ENCODE results near the gene FAM200B.
"Not testable (repeated sequence)": the region's sequence is repeated elsewhere in the genome, so short reads cannot be mapped to it uniquely, and the experiment has no call there.

Gene FAM200B

GRCh38 chr4:15718465-15718864, 36.8 kb downstream of the FAM200B start:
- TF ChIP-seq CTCF (IDR thresholded peaks at IDR 0.05; ENCODE audit: low read depth, low read length), result no peak
- DNase-seq (ENCODE audit: extremely low read depth, low read depth), result no peak

GRCh38 chr4:15718959-15719358, 37.3 kb downstream of the FAM200B start:
- no peak for TF ChIP-seq CTCF (IDR thresholded peaks at IDR 0.05; ENCODE audit: low read depth, low read length)
- DNase-seq (ENCODE audit: extremely low read depth, low read depth), result no peak

- no peak for DNase-seq (ENCODE audit: extremely low read depth, low read depth)
- TF ChIP-seq CTCF (IDR thresholded peaks at IDR 0.05; ENCODE audit: low read depth, low read length), result no peak
Measured at GRCh38 chr4:15719506-15719905, 37.9 kb downstream of the FAM200B start.

GRCh38 chr4:15720851-15721250, 39.2 kb downstream of the FAM200B start:
- TF ChIP-seq CTCF (IDR thresholded peaks at IDR 0.05; ENCODE audit: low read depth, low read length), result no peak
- DNase-seq (ENCODE audit: extremely low read depth, low read depth), result no peak

- no peak for TF ChIP-seq CTCF (IDR thresholded peaks at IDR 0.05; ENCODE audit: low read depth, low read length)
- no peak for DNase-seq (ENCODE audit: extremely low read depth, low read depth)
Measured at GRCh38 chr4:15725608-15726007, 44.0 kb downstream of the FAM200B start.

- DNase-seq (ENCODE audit: extremely low read depth, low read depth), result no peak
- TF ChIP-seq CTCF (IDR thresholded peaks at IDR 0.05; ENCODE audit: low read depth, low read length), result peak; percentile 74
Measured at GRCh38 chr4:15729910-15730533, 48.4 kb downstream of the FAM200B start.

- DNase-seq (ENCODE audit: extremely low read depth, low read depth), result not testable (repeated sequence)
Measured at GRCh38 chr4:15733061-15733460, 51.4 kb downstream of the FAM200B start.

GRCh38 chr4:15735536-15735935, 53.9 kb downstream of the FAM200B start:
- DNase-seq (ENCODE audit: extremely low read depth, low read depth), result no peak
- no peak for TF ChIP-seq CTCF (IDR thresholded peaks at IDR 0.05; ENCODE audit: low read depth, low read length)
